Measurements from ENCODE around the gene TFAP2A. TPM values are rescaled to one million over a fixed set of nuclear protein-coding genes. Genes with fewer than 3 reads are reported as not detected.

Gene TFAP2A
- total and polyA plus RNA-seq, 5 experiments from 2014 or later, result not detected

DNA sequence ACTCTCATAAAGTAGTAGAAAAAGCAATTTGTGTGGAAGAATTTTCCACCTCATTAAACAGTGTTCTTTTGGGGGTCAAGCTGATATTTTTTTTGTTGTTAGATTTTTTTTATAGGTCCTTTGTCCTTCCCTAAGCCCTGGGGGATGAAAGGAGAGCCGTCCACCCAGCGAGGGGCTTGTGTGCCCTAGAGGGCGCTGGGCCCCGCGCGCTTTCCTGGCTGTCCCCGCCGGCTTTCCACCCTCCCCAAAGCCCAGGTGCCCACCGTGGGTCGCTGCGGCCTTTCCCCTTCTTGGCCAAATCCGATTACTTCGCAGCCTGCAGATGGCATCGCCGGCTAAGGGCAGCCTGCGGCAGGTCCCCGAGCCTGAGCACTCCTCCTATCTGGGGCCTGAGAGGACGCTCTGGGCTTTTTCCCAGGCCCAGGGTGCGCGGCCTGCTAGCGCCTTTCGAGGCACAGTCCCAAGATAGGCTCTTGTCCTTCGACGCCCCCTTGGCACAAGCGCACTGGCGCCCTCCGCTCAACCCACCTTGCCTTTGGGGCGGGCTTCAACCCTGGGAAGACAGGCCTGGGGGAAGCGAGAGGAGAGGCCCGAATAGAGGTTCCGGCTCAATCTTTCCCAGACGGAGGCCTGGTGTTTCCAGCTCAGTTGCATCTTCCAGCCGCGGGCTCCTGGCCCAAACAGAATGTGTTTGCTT, 33.6 kb downstream of the TFAP2A start:
- Mint-ChIP-seq H3K27me3 (peaks cover 50 to 83% (median 65%) of the 10 kb centered on the region in 5 donors), H3K9me3 (peaks cover 0 to 38% (median 20%) of the 10 kb centered on the region in 9 donors), H3K27ac (no peak overlapping the region), H3K36me3 (peaks cover 13 to 30% (median 22%) of the 10 kb centered on the region in 3 donors), H3K4me3 (peak overlapping the region in 4 of 10 donors; percentile 15 to 39 (median 28)), H3K4me1 (peaks cover 12 to 25% (median 19%) of the 10 kb centered on the region in 4 donors)
- POLR2A ChIA-PET, result no interaction called here
- DNase-seq, result no peak
- no peak for ATAC-seq

DNA sequence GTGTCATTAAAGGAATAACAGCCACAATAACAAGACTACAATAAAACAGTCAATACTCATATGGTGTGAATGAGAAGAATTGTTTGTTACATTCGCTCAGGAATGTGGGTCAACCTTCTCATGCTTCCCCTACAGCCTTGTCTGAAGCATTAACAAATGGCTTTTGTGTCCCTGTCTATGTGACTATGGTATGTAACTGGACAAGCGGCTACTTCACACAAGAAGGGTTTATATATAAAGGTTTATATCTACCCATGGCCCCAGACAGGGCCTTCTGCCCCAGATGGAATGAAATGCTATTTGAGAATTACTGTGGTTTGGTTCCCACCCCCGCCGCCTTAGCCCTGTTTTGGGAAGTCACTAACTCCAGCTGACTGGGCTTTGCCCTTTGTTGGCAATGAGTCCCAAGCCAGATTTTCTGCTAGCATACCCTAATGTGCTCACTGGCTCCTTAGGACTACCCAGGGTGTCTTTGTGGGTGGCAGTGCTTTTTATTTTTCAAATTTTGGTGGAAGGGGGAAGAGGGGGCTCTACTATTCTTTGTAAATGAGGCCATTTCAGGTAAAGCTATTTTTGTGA, 39.4 kb downstream of the TFAP2A start:
- POLR2A ChIA-PET, result no interaction called here
- DNase-seq, result no peak
- no peak for ATAC-seq
- no peak overlapping the region for H3K4me3 Mint-ChIP-seq
- no peaks in the 10 kb centered on the region for H3K4me1 Mint-ChIP-seq
- H3K27ac Mint-ChIP-seq, result no peak overlapping the region
- peaks cover 0 to 7% (median 2%) of the 10 kb centered on the region in 9 donors for H3K9me3 Mint-ChIP-seq
- peaks cover under 1 to 5% (median 2%) of the 10 kb centered on the region in 3 donors for H3K36me3 Mint-ChIP-seq
- peaks cover 19 to 40% (median 34%) of the 10 kb centered on the region in 5 donors for H3K27me3 Mint-ChIP-seq

- peaks cover 0 to 9% (median 4%) of the 10 kb centered on the region in 9 donors for H3K9me3 Mint-ChIP-seq
- H3K4me3 Mint-ChIP-seq, result no peak overlapping the region
- ATAC-seq (no peak), DNase-seq (no peak)
- peaks cover 0 to 2% (median 0%) of the 10 kb centered on the region in 3 donors for H3K36me3 Mint-ChIP-seq
- H3K27me3 Mint-ChIP-seq, result peaks cover 23 to 47% (median 36%) of the 10 kb centered on the region in 5 donors
- H3K27ac Mint-ChIP-seq, result no peak overlapping the region
- POLR2A ChIA-PET, result no interaction called here
- H3K4me1 Mint-ChIP-seq, result no peaks in the 10 kb centered on the region
Measured at GRCh38 chr6:10373642-10374359, 41.1 kb downstream of the TFAP2A start.

DNA sequence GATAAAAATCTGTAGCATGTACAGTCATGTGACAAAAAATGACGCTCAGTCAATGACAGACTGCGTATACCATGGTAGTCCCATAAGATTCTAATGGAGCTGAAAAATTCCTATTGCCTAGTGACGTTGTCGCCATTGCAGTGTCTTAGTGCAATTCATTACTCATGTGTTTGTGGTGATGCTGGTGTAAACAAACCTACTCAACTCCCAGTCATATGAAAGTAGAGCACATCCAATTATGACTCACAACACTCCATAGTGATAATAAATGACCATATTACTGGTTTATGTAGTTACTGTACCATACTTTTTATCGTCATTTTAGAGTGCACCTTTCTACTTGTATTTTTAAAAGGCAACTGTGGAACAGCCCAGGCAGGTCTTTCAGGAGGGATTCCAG, 45.0 kb downstream of the TFAP2A start:
- no peak overlapping the region for H3K27ac Mint-ChIP-seq
- POLR2A ChIA-PET, result no interaction called here
- DNase-seq, result no peak
- H3K9me3 Mint-ChIP-seq, result peaks cover 0 to 19% (median 6%) of the 10 kb centered on the region in 9 donors
- no peaks in the 10 kb centered on the region for H3K4me1 Mint-ChIP-seq
- H3K4me3 Mint-ChIP-seq, result no peak overlapping the region
- no peak for ATAC-seq
- peaks cover 0 to 1% (median 0%) of the 10 kb centered on the region in 3 donors for H3K36me3 Mint-ChIP-seq
- peaks cover 7 to 22% (median 19%) of the 10 kb centered on the region in 5 donors for H3K27me3 Mint-ChIP-seq

DNA sequence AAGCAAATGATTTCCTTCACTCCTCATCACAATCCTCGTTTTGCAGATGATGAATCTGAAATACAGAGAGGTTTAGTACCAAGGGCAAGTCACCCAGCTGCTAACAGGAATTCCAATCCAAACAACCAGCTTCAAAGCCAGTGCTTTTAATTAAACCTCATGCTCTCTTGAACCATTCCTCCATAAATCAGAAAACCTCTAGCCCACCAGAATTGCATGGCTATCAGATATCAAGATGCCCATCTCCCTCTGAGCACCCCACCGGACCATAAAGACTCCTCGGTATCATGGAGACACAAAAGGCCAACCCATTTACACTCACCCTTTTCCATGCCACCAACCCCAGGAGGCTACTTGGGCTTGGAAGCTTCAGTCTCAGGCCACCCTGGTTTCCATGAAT, 46.0 kb downstream of the TFAP2A start:
- no peak for ATAC-seq
- no peak for DNase-seq
- Mint-ChIP-seq H3K27me3 (peaks cover 6 to 20% (median 17%) of the 10 kb centered on the region in 5 donors), H3K9me3 (peaks cover 0 to 28% (median 7%) of the 10 kb centered on the region in 9 donors), H3K27ac (peak overlapping the region in 1 of 10 donors; percentile 24), H3K4me3 (no peak overlapping the region), H3K36me3 (peaks cover 0 to 10% (median 0%) of the 10 kb centered on the region in 3 donors), H3K4me1 (no peaks in the 10 kb centered on the region)
- POLR2A ChIA-PET, result no interaction called here

DNA sequence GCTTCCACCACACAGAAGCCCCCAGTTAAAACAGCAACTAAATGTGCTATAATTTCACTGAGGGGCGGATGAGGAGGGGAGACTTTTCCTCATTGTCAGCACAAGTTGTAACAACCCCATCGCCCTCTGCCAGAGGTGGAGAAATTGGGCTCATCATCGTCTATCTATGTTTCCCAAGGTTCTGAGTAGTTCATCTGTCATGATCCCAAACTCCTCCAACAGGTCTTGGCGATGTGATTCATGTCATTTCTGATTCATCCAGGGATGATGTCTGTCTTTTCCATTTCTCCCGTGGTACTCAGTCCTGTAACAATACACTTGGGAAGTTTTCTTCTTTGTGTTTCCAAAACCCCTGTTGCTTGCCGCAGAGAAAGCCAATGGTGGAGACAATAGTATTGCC, 51.0 kb downstream of the TFAP2A start:
- ATAC-seq (no peak), DNase-seq (no peak)
- POLR2A ChIA-PET, result no interaction called here
- H3K27ac Mint-ChIP-seq, result no peak overlapping the region
- peaks cover 5 to 14% (median 11%) of the 10 kb centered on the region in 5 donors for H3K27me3 Mint-ChIP-seq
- H3K4me3 Mint-ChIP-seq, result no peak overlapping the region
- peaks cover 0 to 39% (median 7%) of the 10 kb centered on the region in 9 donors for H3K9me3 Mint-ChIP-seq
- H3K36me3 Mint-ChIP-seq, result peaks cover 0 to 10% (median 0%) of the 10 kb centered on the region in 3 donors
- H3K4me1 Mint-ChIP-seq, result no peaks in the 10 kb centered on the region

DNA sequence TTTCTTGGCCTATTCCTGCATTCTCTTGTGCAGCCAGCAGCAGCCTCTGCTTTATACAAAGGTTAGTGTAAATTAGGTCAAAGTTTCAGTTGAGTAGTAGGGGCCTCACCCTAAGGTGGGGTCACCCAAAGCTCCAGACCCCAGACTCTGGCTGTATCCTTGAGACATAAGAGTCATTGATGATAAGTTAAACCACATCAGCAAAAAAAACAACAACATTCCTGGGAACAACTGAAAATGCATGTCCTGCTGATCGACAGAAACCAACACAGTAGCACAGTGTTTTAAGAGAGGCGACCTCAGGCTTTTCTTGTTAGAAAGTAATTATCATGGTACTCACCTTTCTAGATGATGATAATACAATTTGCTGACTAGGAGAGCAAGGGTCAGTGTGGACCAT, 52.6 kb downstream of the TFAP2A start:
- Mint-ChIP-seq H3K27me3 (peaks cover 8 to 14% (median 11%) of the 10 kb centered on the region in 5 donors), H3K4me1 (no peaks in the 10 kb centered on the region), H3K4me3 (no peak overlapping the region), H3K36me3 (peaks cover 0 to 10% (median 0%) of the 10 kb centered on the region in 3 donors), H3K9me3 (peaks cover 2 to 43% (median 7%) of the 10 kb centered on the region in 9 donors), H3K27ac (peak overlapping the region in 1 of 10 donors; percentile 24)
- POLR2A ChIA-PET, result no interaction called here
- DNase-seq, result no peak
- ATAC-seq, result no peak

GRCh38 chr6:10361428-10361827, 53.4 kb downstream of the TFAP2A start:
- Mint-ChIP-seq H3K36me3 (peaks cover 0 to 10% (median 0%) of the 10 kb centered on the region in 3 donors), H3K4me3 (no peak overlapping the region), H3K9me3 (peaks cover 0 to 39% (median 7%) of the 10 kb centered on the region in 9 donors), H3K4me1 (no peaks in the 10 kb centered on the region), H3K27me3 (peaks cover 8 to 17% (median 9%) of the 10 kb centered on the region in 5 donors), H3K27ac (no peak overlapping the region)
- DNase-seq (no peak), ATAC-seq (no peak)
- POLR2A ChIA-PET, result no interaction called here

DNA sequence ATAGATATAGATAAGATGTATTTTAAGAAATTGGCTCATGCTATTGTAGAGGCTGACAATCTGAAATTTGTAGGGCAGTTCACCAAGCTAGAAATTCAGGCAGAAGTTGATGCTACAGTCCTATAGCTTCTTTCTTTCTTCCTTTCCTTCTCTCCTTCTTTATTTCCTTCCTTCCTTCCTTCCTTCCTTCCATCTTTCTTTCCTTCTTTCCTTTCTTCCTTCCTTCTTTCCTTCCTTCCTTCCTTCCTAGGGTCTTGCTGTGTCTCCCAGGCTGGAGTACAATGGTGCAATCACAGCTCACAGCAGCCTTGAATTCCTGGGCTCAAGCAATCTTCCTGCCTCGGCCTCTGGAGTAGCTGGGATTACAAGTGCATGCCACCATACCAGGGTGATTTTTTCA, 55.3 kb downstream of the TFAP2A start:
- no peak for DNase-seq
- H3K4me3 Mint-ChIP-seq, result no peak overlapping the region
- POLR2A ChIA-PET, result no interaction called here
- no peaks in the 10 kb centered on the region for H3K4me1 Mint-ChIP-seq
- H3K36me3 Mint-ChIP-seq, result peaks cover 0 to 5% (median 0%) of the 10 kb centered on the region in 3 donors
- peaks cover 0 to 27% (median 5%) of the 10 kb centered on the region in 9 donors for H3K9me3 Mint-ChIP-seq
- peaks cover 9 to 21% (median 14%) of the 10 kb centered on the region in 5 donors for H3K27me3 Mint-ChIP-seq
- ATAC-seq, result no peak
- H3K27ac Mint-ChIP-seq, result no peak overlapping the region

DNA sequence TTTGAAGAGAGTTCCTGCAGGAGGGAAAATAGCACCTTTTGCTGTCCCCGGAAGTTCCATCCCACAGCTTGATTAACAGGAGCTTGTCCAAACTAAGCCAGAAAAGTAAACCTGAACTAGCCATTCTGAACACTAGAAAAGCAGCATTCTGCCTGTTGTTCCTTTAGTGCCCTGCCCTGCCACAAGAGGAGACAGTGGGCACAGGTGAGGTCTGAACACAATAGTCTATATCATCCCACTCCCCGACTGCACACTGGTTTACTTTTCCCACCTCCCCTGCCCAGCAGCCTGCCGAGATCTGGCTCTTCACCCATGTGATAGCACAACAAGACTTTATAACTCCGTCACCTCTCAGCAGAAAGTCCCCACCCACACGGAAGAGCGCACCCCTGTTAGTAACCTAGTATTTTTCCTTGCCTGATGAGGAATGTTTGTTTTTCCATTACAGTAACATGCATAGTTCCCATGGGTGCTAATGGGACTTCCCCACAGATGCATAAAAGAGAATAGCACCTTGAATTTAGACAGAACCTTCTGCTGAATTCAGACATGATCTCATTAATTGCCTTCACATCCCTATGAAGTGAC, 59.7 kb downstream of the TFAP2A start:
- no peak overlapping the region for H3K27ac Mint-ChIP-seq
- ATAC-seq (no peak), DNase-seq (no peak)
- peaks cover 8 to 23% (median 10%) of the 10 kb centered on the region in 5 donors for H3K27me3 Mint-ChIP-seq
- POLR2A ChIA-PET, result no interaction called here
- H3K4me1 Mint-ChIP-seq, result no peaks in the 10 kb centered on the region
- no peaks in the 10 kb centered on the region for H3K36me3 Mint-ChIP-seq
- H3K4me3 Mint-ChIP-seq, result no peak overlapping the region
- peaks cover 0 to 8% (median 0%) of the 10 kb centered on the region in 9 donors for H3K9me3 Mint-ChIP-seq

- DNase-seq (no peak), ATAC-seq (no peak)
- Mint-ChIP-seq H3K36me3 (peaks cover 0 to 6% (median 0%) of the 10 kb centered on the region in 3 donors), H3K4me1 (no peaks in the 10 kb centered on the region), H3K9me3 (peaks cover 0 to 8% (median 2%) of the 10 kb centered on the region in 9 donors), H3K27me3 (peaks cover 4 to 25% (median 9%) of the 10 kb centered on the region in 5 donors), H3K4me3 (no peak overlapping the region), H3K27ac (no peak overlapping the region)
- POLR2A ChIA-PET, result no interaction called here
Measured at GRCh38 chr6:10351791-10352190, 63.1 kb downstream of the TFAP2A start.

DNA sequence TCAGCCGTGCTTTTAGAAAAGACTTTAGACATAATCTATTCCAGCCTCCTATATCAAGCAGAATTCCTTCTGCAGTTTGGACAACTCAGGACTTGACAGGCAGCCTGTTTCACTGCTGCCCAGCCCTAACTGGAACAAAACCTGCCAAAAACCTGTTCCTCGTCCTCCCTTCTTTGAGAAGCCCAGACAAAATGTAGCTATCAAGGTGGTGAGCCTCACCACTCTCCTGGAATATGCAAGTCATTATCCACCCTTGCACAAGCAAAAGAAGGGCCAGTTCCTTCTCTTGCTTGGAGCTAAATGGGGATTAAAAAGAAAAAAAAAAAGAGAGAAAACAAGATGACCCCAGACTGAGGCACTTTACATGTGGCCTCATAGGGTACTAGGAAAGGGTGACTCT, 64.2 kb downstream of the TFAP2A start:
- Mint-ChIP-seq H3K36me3 (peaks cover 0 to 6% (median 0%) of the 10 kb centered on the region in 3 donors), H3K27me3 (peaks cover 5 to 31% (median 9%) of the 10 kb centered on the region in 5 donors), H3K4me3 (no peak overlapping the region), H3K27ac (no peak overlapping the region), H3K4me1 (no peaks in the 10 kb centered on the region), H3K9me3 (peaks cover 0 to 8% (median 2%) of the 10 kb centered on the region in 9 donors)
- no peak for ATAC-seq
- POLR2A ChIA-PET, result no interaction called here
- no peak for DNase-seq
